ENCODE results near the gene XCR1.

The XCR1 gene

DNA sequence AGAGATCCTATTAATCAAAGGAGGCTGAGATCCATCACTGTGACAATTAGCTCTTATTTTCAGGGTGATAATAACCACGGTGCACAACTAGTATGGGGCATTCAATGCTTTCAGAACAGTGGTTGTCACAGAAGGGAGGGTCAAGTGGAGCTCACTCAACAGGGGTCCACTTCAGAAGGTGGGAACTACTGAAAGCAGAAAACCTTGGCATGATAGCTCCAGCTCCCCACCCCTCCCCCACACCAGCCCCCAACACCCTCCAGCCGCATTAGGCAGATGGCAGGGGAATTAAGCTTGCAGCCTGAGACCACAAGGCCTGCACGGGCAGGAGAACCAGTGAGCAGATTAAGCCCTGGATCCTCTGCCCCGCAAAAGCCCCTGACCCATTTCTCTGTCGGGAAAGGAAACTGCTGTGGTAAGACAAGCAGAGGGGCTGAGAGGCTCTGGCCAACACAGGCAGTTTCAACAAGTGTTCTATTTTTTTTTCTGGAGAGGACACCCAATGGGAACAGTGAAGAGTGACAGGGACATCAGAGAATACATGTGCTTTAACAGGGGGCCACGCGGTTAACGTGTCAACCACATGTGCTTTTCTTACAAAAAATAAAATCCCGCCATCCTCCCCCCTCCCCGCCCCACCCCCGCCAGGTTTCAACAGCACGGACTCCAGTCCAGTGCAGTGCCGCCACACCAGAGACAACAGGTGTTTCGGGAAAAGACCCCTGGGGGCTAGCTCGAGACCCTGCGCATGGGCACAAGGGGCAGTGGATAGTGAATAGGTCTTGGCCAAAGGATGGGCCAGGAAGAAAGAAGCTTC is 32.7 kb downstream of the XCR1 start:
- peak; percentile 64 for DNase-seq (ENCODE audit: low read depth)
- TF ChIP-seq, protein P1, sequence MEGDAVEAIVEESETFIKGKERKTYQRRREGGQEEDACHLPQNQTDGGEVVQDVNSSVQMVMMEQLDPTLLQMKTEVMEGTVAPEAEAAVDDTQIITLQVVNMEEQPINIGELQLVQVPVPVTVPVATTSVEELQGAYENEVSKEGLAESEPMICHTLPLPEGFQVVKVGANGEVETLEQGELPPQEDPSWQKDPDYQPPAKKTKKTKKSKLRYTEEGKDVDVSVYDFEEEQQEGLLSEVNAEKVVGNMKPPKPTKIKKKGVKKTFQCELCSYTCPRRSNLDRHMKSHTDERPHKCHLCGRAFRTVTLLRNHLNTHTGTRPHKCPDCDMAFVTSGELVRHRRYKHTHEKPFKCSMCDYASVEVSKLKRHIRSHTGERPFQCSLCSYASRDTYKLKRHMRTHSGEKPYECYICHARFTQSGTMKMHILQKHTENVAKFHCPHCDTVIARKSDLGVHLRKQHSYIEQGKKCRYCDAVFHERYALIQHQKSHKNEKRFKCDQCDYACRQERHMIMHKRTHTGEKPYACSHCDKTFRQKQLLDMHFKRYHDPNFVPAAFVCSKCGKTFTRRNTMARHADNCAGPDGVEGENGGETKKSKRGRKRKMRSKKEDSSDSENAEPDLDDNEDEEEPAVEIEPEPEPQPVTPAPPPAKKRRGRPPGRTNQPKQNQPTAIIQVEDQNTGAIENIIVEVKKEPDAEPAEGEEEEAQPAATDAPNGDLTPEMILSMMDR (IDR thresholded peaks at IDR 0.05; ENCODE audit: insufficient read depth, low read depth, low read length, missing control alignments): no peak
- peak overlapping the region; percentile 65 for H3K4me3 ChIP-seq (ENCODE audit: low read depth, low read length)

DNA sequence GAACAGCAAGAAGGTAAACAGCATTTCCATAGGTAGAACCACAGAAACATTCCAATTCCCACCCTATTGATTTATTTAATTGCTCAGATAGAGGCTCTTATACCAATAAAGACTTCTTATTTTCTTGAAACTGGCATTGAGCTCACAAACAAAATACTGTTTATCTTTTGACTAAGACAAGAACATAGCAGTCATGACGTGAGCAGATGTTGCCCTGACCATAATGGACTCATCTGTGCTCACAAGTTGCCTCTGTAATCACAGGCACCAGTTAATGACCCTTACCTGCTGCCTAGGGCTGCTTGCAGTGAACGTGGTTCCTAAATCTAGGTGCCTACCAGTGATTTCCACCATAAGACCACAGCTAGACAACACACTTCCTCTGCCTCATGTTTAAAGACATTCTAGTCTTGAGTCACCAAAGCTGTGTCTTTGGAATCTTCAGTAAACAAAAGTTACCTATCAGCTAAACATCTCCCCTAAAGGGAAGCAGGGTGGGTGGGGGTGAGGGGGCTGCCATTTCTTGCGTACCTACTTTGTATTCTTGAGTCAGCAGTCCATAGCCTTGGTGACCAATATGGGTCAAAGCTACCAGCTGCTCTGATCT is 33.8 kb downstream of the XCR1 start:
- TF ChIP-seq, protein P1 (IDR thresholded peaks at IDR 0.05; ENCODE audit: insufficient read depth, low read depth, low read length, missing control alignments): no peak
- no peak overlapping the region for H3K4me3 ChIP-seq (ENCODE audit: low read depth, low read length)
- peak; percentile 39 for DNase-seq (ENCODE audit: low read depth)

DNA sequence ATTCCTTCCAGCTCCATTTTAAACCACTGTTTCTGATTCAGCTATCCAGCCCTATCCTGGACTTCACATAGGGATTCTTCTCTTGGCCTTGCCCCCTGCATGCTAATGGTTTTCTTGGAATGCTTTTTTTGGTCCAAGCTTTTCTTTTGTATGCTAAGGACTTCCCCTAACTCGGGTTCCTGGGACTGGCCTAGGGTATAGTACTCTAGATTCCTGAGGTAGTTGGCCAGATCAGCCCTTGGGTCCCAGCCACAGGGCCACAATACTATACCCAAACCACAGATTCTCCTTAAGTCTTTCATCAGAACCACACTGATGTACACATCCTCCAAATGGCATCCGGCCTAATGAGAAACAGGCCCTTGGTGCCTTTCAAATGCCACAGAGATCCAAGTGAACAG is 34.5 kb downstream of the XCR1 start:
- DNase-seq (ENCODE audit: low read depth): peak; percentile 24
- no peak overlapping the region for H3K4me3 ChIP-seq (ENCODE audit: low read depth, low read length)
- TF ChIP-seq, protein P1 (IDR thresholded peaks at IDR 0.05; ENCODE audit: insufficient read depth, low read depth, low read length, missing control alignments): no peak

DNA sequence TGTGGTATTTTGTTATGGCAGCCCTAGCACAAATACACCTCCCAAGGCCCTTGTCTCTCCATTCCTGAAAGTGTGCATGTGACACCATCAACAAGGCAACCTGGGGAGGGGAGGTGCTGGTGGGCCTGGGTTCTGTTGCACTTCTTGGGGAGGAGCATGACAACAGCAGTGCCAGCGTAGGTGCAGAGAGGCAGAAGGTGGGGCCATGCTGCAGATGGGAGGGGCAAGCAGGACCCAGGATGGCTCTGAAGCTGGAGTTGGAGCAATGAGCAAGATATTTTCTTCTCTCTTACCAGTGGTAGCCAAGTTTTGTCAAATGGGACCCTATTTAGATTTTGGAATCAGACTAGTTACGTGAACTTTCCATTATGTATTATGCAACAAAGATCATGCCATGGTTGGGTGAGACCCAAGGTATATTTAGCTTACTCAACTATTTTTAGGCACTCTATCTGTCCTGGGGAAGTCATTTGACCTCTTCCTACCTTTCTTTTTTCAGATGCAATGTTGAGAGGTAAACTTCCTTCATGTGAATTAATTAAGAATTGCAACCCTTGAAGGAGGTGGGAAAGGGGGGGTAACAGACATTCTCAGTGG is 35.1 kb downstream of the XCR1 start:
- H3K4me3 ChIP-seq (ENCODE audit: low read depth, low read length): no peak overlapping the region
- TF ChIP-seq, protein P1 (IDR thresholded peaks at IDR 0.05; ENCODE audit: insufficient read depth, low read depth, low read length, missing control alignments): no peak
- no peak for DNase-seq (ENCODE audit: low read depth)

DNA sequence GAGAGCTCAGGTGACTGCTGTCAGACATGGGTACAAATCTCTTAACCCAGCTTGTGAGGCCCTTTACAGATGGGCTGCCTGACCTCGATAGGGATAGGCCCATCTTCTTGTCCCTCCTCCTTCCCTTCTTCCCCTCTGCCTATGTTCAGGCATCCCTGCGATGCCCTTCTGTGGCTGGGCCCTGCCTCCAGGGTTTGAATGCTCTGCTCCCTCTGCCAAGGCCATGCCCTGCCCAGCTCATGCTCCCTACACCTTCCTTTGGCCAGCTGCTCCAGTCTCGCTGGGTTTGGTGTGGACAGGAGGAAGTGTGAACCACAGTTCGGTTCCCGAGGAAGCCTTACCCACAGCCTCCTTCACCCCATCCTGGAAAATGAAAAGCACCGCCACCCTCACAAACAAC is 35.9 kb downstream of the XCR1 start:
- no peak overlapping the region for H3K4me3 ChIP-seq (ENCODE audit: low read depth, low read length)
- TF ChIP-seq, protein P1 (IDR thresholded peaks at IDR 0.05; ENCODE audit: insufficient read depth, low read depth, low read length, missing control alignments): no peak
- no peak for DNase-seq (ENCODE audit: low read depth)

DNA sequence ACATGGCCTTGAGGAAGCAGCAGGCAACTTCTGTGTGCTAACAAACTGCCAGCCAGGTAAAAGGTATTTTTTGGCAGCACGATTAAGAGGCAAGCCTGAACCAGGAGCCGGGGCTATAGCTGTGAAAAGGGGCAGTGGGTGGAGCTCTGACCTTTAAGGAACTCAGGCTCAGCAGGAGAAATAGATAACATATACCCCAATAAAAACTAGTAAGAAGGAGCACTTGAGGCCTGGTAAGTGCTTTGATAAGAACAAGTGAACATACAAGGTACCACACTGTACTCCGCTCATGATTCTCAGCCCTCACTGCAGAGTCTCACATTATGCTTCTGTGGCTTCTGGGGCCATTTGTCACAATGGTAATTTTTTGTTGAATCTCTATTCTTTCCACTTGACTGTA is 37.1 kb downstream of the XCR1 start:
- DNase-seq (ENCODE audit: low read depth): no peak
- TF ChIP-seq, protein P1 (IDR thresholded peaks at IDR 0.05; ENCODE audit: insufficient read depth, low read depth, low read length, missing control alignments): no peak
- no peak overlapping the region for H3K4me3 ChIP-seq (ENCODE audit: low read depth, low read length)
